ENCODE measurements around the gene GPR62. TPM values are rescaled to one million over a fixed set of nuclear protein-coding genes. Genes with fewer than 3 reads are reported as not detected.

The GPR62 gene
- total RNA-seq, 1 donor from 2014 or later: not detected

GRCh38 chr3:51982838-51983577 is 27.8 kb downstream of the GPR62 start, which contains the start of gene ACY1:
ACY1 (plus strand) TSS chr3:51983535; CDS start chr3:51984065, 530 bp downstream.
- intact Hi-C loops (cut with DNase I): no loop called here
- H3K4me1 ChIP-seq: peaks cover 25% of the 10 kb centered on the region
- H3K27ac ChIP-seq: peak within 1 kb of the TSS; percentile 95
- peak; percentile 94 to 95 for ATAC-seq
- peak within 1 kb of the TSS; percentile 68 for H3K4me3 ChIP-seq
- H3K27me3 ChIP-seq (ENCODE audit: low read depth): no peaks in the 10 kb centered on the region
- no peaks in the 10 kb centered on the region for H3K9me3 ChIP-seq
- H3K36me3 ChIP-seq: no peaks in the 10 kb centered on the region
- no peak for TF ChIP-seq CTCF (IDR thresholded peaks at IDR 0.05)
- DNase-seq: peak; percentile 93

- DNase-seq (no peak), ATAC-seq (no peak)
- Histone ChIP-seq H3K36me3 (no peaks in the 10 kb centered on the region), H3K27me3 (ENCODE audit: low read depth) (no peaks in the 10 kb centered on the region), H3K4me3 (peak overlapping the region; percentile 68), H3K27ac (peak overlapping the region; percentile 95), H3K9me3 (no peaks in the 10 kb centered on the region), H3K4me1 (peaks cover 25% of the 10 kb centered on the region)
- TF ChIP-seq CTCF (IDR thresholded peaks at IDR 0.05): no peak
- intact Hi-C loops (cut with DNase I): no loop called here
Measured at GRCh38 chr3:51983578-51984268, 28.5 kb downstream of the GPR62 start.

GRCh38 chr3:51984269-51984647 is 29.1 kb downstream of the GPR62 start:
- no peaks in the 10 kb centered on the region for H3K36me3 ChIP-seq
- H3K9me3 ChIP-seq: no peaks in the 10 kb centered on the region
- no peaks in the 10 kb centered on the region for H3K27me3 ChIP-seq (ENCODE audit: low read depth)
- no peak overlapping the region for H3K4me3 ChIP-seq
- TF ChIP-seq CTCF (IDR thresholded peaks at IDR 0.05): no peak
- peaks cover 25% of the 10 kb centered on the region for H3K4me1 ChIP-seq
- H3K27ac ChIP-seq: peak overlapping the region; percentile 95
- DNase-seq (no peak), ATAC-seq (no peak)
- intact Hi-C loops (cut with DNase I): no loop called here

- Histone ChIP-seq H3K9me3 (no peaks in the 10 kb centered on the region), H3K27me3 (ENCODE audit: low read depth) (no peaks in the 10 kb centered on the region), H3K27ac (no peak overlapping the region), H3K36me3 (no peaks in the 10 kb centered on the region), H3K4me3 (no peak overlapping the region), H3K4me1 (peaks cover 25% of the 10 kb centered on the region)
- TF ChIP-seq CTCF (IDR thresholded peaks at IDR 0.05): no peak
- ATAC-seq (no peak), DNase-seq (no peak)
- intact Hi-C loops (cut with DNase I): no loop called here
Measured at GRCh38 chr3:51985063-51985462, 29.9 kb downstream of the GPR62 start.

GRCh38 chr3:51986010-51986947 is 31.1 kb downstream of the GPR62 start:
- Histone ChIP-seq H3K4me1 (peaks cover 25% of the 10 kb centered on the region), H3K9me3 (no peaks in the 10 kb centered on the region), H3K27ac (no peak overlapping the region), H3K36me3 (peaks cover under 1% of the 10 kb centered on the region), H3K4me3 (no peak overlapping the region), H3K27me3 (ENCODE audit: low read depth) (no peaks in the 10 kb centered on the region)
- ATAC-seq (no peak), DNase-seq (no peak)
- intact Hi-C loops (cut with DNase I): no loop called here
- TF ChIP-seq CTCF (IDR thresholded peaks at IDR 0.05): no peak

Data from lower lobe of right lung (tissue), 2 donors.